IPS DF 6.9 (cell line): Measurements from ENCODE around the gene SH3D21.

ENCODE experiments used
- DNase-seq: peaks from one replicate; pipeline ENCODE4 v3.0.0-alpha.2; 2013; ENCODE audit warnings: low read depth, low spot score
- H3K27ac ChIP-seq: one replicate; pipeline ENCODE4 v1.5.1; 2013; ENCODE audit warnings: low read length, control low read depth
- H3K27me3 ChIP-seq: 2 replicates; pipeline ENCODE4 v1.6.1; 2013; ENCODE audit warnings: mild to moderate bottlenecking, low read length; ENCODE audit not compliant: control insufficient read depth, insufficient read depth
- H3K36me3 ChIP-seq: 2 replicates; pipeline ENCODE4 v1.6.1; 2013; ENCODE audit warnings: low read length; ENCODE audit not compliant: control insufficient read depth, insufficient read depth
- H3K4me1 ChIP-seq: 2 replicates; pipeline ENCODE4 v1.6.1; 2013; ENCODE audit warnings: low read length; ENCODE audit not compliant: control insufficient read depth, insufficient read depth
- H3K4me3 ChIP-seq: 2 replicates; pipeline ENCODE4 v1.5.1; 2013; ENCODE audit warnings: mild to moderate bottlenecking, low read length
- H3K9me3 ChIP-seq: 2 replicates; pipeline ENCODE4 v1.6.1; 2013; ENCODE audit warnings: low read length, inconsistent platforms; ENCODE audit not compliant: control insufficient read depth, insufficient read depth
- WGBS: extraction: QIAGEN DNeasy Blood & Tissue Kit; methylation state at CpG from one replicate; pipeline ENCODE4 v1.1.7; 2013; ENCODE audit warnings: mixed read lengths, missing lambda C conversion rate; ENCODE audit not compliant: insufficient read length, insufficient coverage; 5-methylcytosine and 5-hydroxymethylcytosine counted together

The SH3D21 gene

GRCh38 chr1:36355811-36356210 is 49.6 kb downstream of the SH3D21 start:
- H3K4me1 ChIP-seq = peaks cover 2% of the 10 kb centered on the region; the same call in 1 of the 2 replicates
- no peak overlapping the region for H3K4me3 ChIP-seq
- H3K36me3 ChIP-seq = peaks cover 11% of the 10 kb centered on the region
- no peak for DNase-seq
- no peak overlapping the region for H3K27ac ChIP-seq
- no peaks in the 10 kb centered on the region for H3K9me3 ChIP-seq
- H3K27me3 ChIP-seq = no peaks in the 10 kb centered on the region
- no CpG with 5 or more reads among the region's 4 CpGs for WGBS

GRCh38 chr1:36358514-36359084 is 52.4 kb downstream of the SH3D21 start:
- no peaks in the 10 kb centered on the region for H3K4me1 ChIP-seq
- H3K4me3 ChIP-seq = no peak overlapping the region
- DNase-seq = no peak
- H3K27ac ChIP-seq = no peak overlapping the region
- no CpG with 5 or more reads among the region's 13 CpGs for WGBS
- H3K27me3 ChIP-seq = no peaks in the 10 kb centered on the region
- no peaks in the 10 kb centered on the region for H3K9me3 ChIP-seq
- H3K36me3 ChIP-seq = peaks cover 11% of the 10 kb centered on the region

DNA sequence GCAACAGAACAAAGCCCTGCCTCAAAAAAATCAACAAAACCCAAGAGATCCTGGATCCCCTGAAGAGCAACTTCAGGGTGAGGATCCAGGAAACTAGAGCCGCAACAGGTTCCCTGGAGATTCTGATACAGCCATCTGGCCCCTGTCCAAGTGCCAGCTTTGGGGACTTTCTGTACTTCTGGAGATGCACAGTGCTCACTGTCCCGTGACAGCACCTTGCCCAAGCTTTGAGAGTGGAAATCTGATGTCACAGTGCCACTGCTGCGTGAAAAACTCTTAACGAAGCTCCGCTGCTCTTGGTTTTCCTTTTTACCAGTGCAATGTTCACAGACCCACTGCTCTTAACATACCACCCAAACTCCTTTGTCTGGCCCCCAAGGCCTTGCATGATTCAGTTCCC is 53.2 kb downstream of the SH3D21 start:
- H3K27ac ChIP-seq = no peak overlapping the region
- no CpG with 5 or more reads among the region's 5 CpGs for WGBS
- no peak for DNase-seq
- H3K4me1 ChIP-seq = no peaks in the 10 kb centered on the region
- H3K4me3 ChIP-seq = no peak overlapping the region
- H3K36me3 ChIP-seq = peaks cover 9% of the 10 kb centered on the region
- H3K27me3 ChIP-seq = no peaks in the 10 kb centered on the region
- no peaks in the 10 kb centered on the region for H3K9me3 ChIP-seq

DNA sequence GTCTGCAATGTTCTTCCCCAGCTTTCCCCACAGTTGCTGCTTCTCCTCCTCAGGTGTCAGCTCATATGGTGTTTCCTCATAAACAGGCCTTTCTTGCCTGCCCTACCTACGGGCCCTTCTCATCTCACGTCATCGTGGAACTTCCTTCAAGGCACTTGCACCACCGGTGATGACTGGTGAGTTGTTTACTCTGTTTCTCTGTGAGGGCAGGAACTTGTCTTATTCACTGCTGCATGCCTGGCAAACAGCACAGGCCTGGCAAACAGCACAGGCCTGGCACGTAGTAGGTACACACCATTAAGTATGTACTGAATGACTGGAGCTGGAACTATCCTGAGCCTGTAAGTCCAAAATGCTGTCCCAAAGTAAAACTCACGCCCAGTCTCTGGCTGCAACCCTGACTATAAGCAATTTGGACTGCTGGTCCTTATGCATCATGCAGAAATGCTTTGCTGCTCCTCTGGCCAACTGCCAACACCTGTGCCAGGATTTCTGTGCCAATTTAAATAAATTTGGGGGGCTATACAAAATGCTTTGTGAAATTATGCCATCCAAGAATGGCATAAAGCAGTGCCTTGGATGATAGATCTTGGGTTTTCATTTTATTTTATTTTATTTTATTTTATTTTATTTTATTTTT is 53.9 kb downstream of the SH3D21 start:
- H3K4me1 ChIP-seq = no peaks in the 10 kb centered on the region
- DNase-seq = no peak
- no peaks in the 10 kb centered on the region for H3K9me3 ChIP-seq
- H3K4me3 ChIP-seq = no peak overlapping the region
- WGBS = no CpG with 5 or more reads among the region's 6 CpGs
- H3K36me3 ChIP-seq = peaks cover 4% of the 10 kb centered on the region; the same call in 1 of the 2 replicates
- H3K27ac ChIP-seq = no peak overlapping the region
- no peaks in the 10 kb centered on the region for H3K27me3 ChIP-seq

GRCh38 chr1:36365381-36365780 is 59.2 kb downstream of the SH3D21 start:
- Histone ChIP-seq H3K27me3 (no peaks in the 10 kb centered on the region), H3K9me3 (no peaks in the 10 kb centered on the region), H3K4me3 (no peak overlapping the region), H3K36me3 (no peaks in the 10 kb centered on the region), H3K4me1 (peaks cover 4% of the 10 kb centered on the region; the same call in 1 of the 2 replicates), H3K27ac (no peak overlapping the region)
- no CpG with 5 or more reads among the region's 1 CpG for WGBS
- no peak for DNase-seq

DNA sequence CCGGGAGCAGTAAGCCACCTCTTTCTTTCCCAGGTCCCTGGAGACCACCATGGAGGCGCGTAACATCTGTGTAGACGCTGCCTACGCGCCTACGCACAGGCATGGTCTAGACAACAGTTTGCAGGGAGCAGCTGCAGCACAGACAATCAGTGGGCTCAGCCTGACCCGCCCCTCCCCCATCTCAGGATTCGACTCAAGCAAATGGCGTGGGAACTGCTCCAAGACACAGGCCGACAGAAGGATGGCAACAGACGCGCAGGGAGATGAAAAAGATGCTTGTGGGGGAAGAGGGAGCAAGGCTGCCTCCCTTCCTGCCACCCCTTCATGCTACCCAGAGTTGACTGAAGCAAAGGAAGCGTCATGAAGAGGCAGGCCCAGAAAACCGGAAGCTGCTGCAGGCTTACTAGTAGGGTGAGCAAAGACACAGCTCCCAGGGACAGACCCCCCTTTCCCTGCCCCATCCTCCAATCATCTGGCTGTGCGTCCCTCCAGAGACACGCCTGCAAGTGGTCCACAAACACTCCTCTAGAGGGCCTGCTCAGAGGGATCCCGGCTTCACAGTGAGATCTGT is 60.0 kb downstream of the SH3D21 start:
- H3K4me3 ChIP-seq = no peak overlapping the region
- WGBS = no CpG with 5 or more reads among the region's 18 CpGs
- DNase-seq = no peak

DNA sequence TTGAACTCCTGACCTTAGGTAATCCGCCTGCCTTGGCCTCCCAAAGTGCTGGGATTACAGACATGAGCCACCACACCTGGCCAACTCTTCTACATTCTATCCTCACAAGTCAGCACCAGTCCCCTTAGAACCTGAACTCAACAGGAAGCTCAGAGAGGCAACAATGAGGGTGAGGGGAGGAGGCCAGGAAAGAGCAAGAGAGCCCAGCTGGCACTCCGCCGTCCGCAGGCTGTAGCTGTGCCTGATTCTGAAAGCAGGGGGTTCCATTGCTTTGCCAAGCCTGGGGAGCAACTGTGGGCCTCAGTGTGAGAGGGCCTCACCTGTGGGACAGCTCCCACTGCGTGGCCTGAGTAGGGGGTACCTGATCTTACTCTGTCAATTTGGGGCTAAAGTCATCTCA is 60.9 kb downstream of the SH3D21 start:
- no peak for DNase-seq
- no peak overlapping the region for H3K4me3 ChIP-seq
- H3K36me3 ChIP-seq = no peaks in the 10 kb centered on the region
- no peaks in the 10 kb centered on the region for H3K27me3 ChIP-seq
- H3K9me3 ChIP-seq = no peaks in the 10 kb centered on the region
- no CpG with 5 or more reads among the region's 5 CpGs for WGBS
- no peak overlapping the region for H3K27ac ChIP-seq
- peaks cover 4% of the 10 kb centered on the region; the same call in 1 of the 2 replicates for H3K4me1 ChIP-seq

More for the DNA sequence above, 60.0 kb downstream of the SH3D21 start:
- H3K27ac ChIP-seq = no peak overlapping the region
- peaks cover 4% of the 10 kb centered on the region; the same call in 1 of the 2 replicates for H3K4me1 ChIP-seq
- no peaks in the 10 kb centered on the region for H3K36me3 ChIP-seq
- H3K27me3 ChIP-seq = no peaks in the 10 kb centered on the region
- H3K9me3 ChIP-seq = no peaks in the 10 kb centered on the region

DNA sequence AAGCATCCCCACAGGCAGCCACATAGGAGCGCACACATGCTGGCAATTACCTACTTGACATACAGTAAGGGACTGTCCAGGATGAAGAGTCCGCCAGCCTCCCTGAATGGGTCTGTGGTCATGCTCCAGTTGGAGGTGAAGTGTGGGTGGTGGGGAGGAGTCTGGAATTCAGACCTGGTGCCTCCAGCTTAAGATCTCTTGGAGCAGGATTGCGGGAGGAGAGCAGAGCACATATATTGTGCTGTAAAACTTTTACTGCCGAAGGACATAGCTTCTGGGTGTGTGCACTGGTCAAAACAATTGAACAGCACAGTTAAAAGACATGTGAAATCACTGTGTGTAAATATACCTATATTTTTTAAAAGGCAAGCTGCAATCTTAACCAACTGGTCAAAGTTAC is 61.6 kb downstream of the SH3D21 start:
- Histone ChIP-seq H3K36me3 (no peaks in the 10 kb centered on the region), H3K9me3 (no peaks in the 10 kb centered on the region), H3K27me3 (no peaks in the 10 kb centered on the region), H3K27ac (no peak overlapping the region), H3K4me3 (no peak overlapping the region), H3K4me1 (peaks cover 8% of the 10 kb centered on the region; the same call in 1 of the 2 replicates)
- no CpG with 5 or more reads among the region's 4 CpGs for WGBS
- no peak for DNase-seq

- Histone ChIP-seq H3K27ac (no peak overlapping the region), H3K4me3 (no peak overlapping the region), H3K9me3 (no peaks in the 10 kb centered on the region), H3K27me3 (no peaks in the 10 kb centered on the region), H3K36me3 (no peaks in the 10 kb centered on the region), H3K4me1 (peaks cover 14% of the 10 kb centered on the region)
- DNase-seq = peak; percentile 67
- WGBS = no CpG with 5 or more reads among the region's 7 CpGs
Measured at GRCh38 chr1:36369061-36369861, 63.1 kb downstream of the SH3D21 start.
